GM18517 (cell line): ENCODE data around the gene DECR2.
A peak's percentile ranks its signal among the peaks of the same experiment; 100 is the strongest.

Experiments used
- ATAC-seq: cut with Tn5 transposase; IDR thresholded peaks from one replicate; pipeline ENCODE4 v1.9.1; 2021; ENCODE audit warnings: mild to moderate bottlenecking, moderate library complexity; ENCODE audit not compliant: unreplicated experiment

The DECR2 gene

DNA sequence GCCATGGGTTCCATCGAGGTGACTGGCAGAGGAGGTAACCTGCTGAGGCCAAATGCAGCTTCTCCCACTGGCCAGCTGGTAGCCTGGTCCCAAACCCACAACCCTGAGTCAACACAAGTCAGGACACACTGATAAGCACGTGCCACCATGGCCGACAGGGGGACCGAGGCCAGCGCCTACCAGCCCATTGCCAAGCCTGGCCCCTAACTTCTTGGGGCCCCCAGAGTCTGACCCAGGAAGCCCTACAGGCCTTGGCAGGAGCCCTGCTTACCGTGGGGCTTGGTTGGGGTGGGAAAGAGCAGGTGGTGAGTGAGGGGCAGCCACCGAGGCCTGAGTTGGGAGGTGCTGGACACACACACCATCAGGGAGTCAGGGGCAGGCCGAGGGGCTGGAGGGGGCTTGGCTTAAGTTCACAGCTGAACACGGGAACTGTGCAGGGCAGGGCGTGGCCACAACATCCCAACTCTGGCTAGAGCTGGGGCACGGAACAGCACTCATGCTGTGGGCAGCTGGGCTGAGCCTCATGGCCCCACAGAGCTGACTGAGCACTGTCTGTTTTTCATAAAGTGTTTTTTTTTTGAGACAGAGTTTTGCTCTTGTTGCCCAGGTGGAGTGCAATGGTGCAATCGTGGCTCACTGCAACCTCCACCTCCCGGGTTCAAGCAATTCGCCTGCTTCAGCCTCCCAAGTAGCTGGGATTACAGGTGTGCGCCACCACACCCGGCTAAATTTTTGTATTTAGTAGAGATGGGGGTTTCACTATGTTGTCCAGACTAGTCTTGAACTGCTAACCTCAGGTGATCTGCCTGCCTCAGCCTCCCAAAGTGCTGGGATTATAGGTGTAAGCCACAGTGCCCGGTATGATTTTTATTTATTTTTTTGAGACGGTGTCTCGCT, 36.8 kb upstream of the DECR2 start:
- no peak for ATAC-seq

GRCh38 chr16:366476-366875, 35.2 kb upstream of the DECR2 start:
- no peak for ATAC-seq

GRCh38 chr16:367333-367903, 34.3 kb upstream of the DECR2 start:
- no peak for ATAC-seq

DNA sequence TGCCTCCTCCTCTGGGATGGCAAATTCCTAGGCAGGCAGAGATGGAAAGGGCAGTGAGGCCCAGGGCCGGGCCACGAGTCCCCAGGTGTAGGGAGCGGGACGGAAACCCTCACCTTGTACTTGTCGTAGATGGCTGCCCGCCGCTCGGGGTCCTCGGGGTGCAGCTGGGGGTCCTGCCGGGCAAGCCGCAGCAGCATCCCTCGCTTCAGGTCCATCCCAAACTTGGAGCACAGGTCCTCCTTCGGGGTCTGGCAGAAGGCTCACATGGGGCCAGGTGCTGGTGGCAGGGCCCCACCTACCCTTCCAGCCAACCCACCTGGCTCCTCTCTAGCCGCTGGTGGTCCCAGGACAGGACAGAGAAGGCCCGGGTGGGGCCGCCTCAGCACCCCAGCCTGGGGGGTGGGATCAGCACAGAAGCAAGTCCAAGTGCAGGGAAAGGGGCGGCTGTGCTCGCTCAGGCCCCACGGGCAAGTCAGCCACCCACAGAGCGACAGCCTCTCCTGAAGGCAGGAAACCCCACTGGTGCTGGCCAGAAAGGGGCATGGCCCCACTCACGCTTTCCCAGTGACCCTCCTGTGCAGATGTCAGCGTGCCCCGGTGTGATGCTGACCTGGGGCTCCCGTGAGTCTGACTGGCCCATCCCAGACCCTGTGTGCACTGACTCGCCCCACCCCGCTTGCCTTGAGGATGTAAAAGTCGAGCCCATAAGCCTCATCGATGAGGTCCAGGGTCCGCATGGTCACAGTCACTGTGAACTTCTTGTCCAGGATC, 33.1 kb upstream of the DECR2 start:
- ATAC-seq, result no peak

DNA sequence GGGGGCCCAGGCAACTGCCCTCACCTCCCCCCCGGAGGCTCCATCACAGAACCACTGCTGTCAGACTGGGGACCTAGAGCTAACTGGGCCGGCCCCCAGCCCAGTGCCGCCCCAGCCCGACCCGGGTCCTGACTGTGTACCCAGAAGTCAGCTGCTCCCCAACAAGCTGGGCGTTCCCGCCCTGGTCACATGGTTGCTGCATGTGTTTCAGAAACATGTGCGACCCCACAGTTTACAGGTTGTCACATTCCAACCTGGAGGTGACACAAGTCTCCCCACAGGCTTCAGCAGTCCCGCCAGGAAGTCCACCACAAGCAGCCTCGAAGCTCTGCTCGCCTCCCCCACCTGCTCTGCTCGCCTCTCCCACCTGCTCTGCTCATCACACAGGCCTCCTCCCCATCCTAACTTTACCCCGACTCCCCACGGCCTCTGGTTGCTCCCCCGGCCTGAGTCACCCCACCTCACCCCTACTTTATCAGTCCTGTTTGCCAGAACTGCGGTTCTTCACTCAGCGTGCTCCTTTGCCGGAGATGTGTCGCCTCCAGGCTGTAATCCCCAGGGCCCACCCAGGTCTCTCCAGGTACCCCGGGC, 32.3 kb upstream of the DECR2 start:
- ATAC-seq, result no peak

DNA sequence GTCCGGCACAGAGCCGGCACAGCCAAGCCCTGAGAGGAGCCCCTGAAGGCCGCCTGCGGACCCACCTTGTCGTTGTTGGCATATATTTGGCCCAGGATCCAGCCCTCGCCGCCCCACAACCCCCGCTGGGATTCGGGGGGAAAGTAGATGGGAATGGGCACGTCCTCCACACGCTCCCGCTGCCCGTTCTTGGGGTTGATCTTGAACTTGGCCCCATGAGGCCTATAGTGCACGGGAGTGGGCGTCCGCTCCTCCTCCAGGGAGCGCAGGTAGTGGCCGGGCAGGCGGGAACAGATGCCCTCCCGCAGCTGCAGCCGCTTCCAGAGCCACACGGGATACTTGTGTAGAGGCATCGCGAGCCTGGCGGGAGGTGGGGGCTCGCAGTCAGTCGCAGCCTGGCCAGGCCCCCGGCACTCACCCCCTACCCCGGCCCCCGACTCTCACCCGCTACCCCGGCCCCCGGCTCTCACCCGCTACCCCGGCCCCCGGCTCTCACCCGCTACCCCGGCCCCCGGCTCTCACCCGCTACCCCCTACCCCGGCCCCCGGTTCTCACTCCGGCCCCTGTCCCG, 31.7 kb upstream of the DECR2 start:
- ATAC-seq, result no peak

GRCh38 chr16:370443-370842, 31.2 kb upstream of the DECR2 start, which contains the start of gene MRPL28:
MRPL28 (minus strand) TSS chr16:370538; CDS start chr16:370218, 320 bp downstream.
- ATAC-seq, result peak; percentile 74

GRCh38 chr16:370979-371514, 30.6 kb upstream of the DECR2 start:
- ATAC-seq, result no peak

GRCh38 chr16:371515-372301, 30.0 kb upstream of the DECR2 start:
- ATAC-seq, result no peak

- no peak for ATAC-seq
These were observed 29.2 kb upstream of the DECR2 start for GRCh38 chr16:372302-372983.

DNA sequence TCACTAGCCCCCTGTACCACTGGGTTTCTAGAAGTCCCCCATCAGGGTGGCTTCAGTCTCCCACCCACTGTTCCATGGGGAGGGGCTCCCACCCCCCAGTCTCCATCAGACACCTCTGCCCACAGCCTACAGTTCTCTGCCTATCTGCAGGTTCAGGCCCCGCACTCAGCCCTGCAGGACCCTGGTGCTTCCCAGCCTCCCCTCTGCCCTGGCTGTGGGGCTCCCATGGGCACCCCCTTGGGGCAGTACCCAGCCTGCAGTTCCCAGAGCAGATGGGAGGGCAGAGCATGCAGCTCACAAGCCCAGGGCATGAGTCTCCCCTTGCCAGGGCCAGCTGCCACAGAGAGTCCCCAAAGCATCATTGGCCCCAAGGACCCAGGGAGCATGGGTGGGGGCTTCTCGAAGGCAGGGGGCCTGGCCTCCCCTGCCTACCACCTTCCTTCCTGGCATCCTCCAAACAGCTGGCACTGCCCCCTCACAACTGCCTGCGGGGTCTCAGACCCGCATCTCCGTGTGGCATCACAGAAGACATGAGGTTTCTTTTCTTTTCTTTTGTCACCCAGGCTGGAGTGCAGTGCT, 28.6 kb upstream of the DECR2 start:
- ATAC-seq, result no peak

DNA sequence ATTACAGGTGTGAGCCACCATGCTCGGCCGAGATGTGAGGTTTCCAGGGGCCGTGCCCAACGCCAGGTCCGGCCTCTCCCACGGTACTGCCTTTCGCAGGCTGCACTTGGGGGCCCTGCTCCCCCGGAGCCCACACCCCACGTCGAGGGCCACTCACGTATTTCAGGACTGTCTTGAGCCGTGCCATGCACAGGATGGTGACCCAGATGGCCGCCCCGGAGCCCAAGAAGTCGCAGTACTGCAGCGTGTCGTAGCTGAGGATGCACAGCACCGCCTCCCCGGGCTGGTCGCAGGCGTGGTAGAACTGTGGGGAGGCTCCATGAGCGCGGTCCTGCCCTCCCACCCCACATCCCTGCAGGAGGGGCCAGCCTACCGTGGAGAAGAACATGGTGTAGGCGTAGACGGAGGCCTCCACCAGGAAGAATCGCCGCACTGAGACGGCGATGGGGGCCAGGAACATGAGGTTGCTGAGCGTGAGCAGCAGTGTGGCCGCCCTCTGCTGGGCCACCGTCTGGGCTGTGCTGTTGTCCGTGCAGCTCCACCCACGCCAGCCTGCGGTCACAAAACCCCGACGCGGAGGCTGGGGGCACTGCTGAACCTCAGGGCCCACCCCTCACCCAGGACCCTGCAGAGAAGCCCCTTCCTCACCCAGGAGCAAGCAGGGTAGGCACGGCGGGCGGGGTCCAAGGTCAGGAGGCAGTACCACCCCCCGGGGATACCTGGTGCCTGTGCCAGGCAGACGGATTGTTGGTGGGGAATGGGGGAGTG, 27.7 kb upstream of the DECR2 start:
- ATAC-seq, result no peak

GRCh38 chr16:374616-374926, 27.1 kb upstream of the DECR2 start:
- ATAC-seq, result no peak

DNA sequence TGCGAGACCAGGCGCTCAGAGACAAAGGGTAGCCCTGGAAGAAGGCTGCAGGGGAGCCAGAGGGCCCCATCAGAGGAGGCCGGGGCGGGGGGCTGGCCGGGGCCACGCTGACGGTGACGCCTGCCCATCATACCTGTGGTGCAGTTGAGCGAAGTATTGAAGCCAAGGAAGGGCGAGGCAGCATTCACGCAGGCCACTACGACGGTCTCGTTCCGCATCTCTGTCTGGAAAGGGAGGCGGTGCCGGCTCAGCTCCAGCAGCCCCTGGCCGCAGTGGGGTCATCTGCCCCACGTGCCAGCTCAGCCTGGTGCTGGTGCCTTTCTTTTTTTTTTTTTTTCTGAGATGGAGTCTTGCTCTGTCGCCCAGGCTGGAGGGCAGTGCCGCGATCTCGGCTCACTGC, 26.5 kb upstream of the DECR2 start:
- ATAC-seq, result no peak

DNA sequence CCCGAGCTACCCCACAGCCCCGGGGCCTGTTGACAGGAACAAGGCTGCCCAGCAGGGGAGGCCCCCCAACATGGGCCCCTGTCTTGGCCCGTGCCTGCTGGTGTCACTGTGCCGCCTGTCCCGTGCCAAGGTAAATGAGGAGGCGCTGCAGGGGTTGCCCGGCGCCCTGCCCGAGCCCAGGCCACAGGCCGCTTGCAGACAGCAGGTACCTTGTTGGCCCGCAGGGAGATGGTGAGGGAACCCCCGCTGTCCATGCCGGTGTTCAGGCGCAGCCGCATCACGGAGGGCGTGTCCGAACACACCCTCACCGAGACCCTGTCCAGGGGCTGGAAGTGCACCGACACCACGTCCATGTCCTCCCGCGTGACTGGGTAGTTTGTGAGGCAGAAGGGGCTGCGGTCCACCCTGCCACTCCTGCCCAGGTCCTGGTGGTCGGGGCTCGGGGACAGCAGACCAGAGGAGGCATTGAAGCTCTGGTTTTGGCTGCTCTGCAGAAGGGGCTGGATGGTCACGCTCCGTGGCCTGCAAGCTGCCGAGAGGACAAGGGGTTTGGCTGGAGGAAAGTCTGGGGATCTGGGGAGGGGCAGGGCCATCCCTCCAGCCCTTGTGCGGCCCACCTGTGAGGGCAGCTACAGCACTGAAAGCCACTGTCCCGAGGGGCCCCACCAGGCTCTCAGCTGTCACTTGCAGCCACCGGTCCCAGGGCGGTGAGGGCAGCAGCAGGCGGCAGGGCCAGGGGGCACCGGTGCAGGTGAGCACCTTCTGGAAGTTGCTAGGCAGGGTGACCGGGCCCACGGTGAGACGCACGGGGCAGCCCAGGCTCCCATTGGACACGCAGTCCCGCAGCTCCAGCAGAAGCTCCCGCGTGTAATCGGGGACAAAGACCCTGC, 25.5 kb upstream of the DECR2 start:
- no peak for ATAC-seq

- no peak for ATAC-seq
These were observed 24.8 kb upstream of the DECR2 start for GRCh38 chr16:376817-377418.

DNA sequence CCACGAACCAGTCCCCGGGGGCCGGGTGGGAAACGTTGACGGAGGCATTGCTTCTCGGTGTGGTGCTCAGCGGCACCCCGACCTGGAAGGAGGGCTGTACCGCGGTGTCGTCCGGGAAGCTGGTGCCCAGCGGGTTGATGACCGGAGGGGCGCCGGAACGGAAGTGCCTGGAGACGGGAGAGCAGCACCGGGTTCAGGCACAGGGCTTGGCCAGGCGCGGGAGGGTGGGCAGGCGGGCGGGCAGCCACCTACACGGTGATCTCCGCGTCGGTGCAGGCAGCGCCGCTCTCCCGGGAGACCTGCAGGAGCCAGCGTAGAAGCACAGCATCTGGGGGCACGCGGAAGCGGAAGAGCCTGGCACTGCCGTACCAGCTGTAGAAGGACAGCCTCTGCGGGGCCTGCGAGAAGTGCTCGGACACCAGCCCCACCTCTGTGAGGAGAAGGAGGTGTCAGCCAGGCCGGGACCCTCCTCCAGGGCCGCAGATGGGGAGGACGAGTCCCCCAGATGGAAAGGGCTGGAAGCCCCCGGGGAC, 24.2 kb upstream of the DECR2 start:
- ATAC-seq, result no peak
